GM23338 (cell line): ENCODE results near the gene PRPF6. TPM values are rescaled to one million over a fixed set of nuclear protein-coding genes. Genes with fewer than 3 reads are reported as not detected.

Experiments used
- ATAC-seq: fragments of 200-7000 bp; cut with Tn5 transposase; 3 replicates; pipeline ENCODE4 v1.9.1; 2020
- DNase-seq: peaks from one replicate; pipeline ENCODE4 v3.0.0-alpha.2; 2015; ENCODE audit warnings: low spot score
- H2AFZ ChIP-seq: fragments of 200-600 bp; sonication (generic); 2 replicates; pipeline ENCODE4 v1.8.0; 2016; ENCODE audit warnings: antibody characterized with exemption, mild to moderate bottlenecking, moderate library complexity
- H3F3A ChIP-seq: fragments of 200-600 bp; sonication (generic); replicated peaks from 2 replicates; pipeline ENCODE4 v1.8.0; 2017; ENCODE audit warnings: antibody characterized with exemption, mixed run types, low read depth
- H3K27ac ChIP-seq: fragments of 200-600 bp; sonication (generic); 2 replicates; pipeline ENCODE4 v1.6.1; 2016; ENCODE audit warnings: low read depth
- H3K27me3 ChIP-seq: fragments of 200-600 bp; sonication (generic); 2 replicates; pipeline ENCODE4 v1.8.0; 2016; ENCODE audit warnings: mild to moderate bottlenecking, mixed run types, moderate library complexity; ENCODE audit not compliant: insufficient read depth
- H3K36me3 ChIP-seq: fragments of 200-600 bp; sonication (generic); 2 replicates; pipeline ENCODE4 v1.8.0; 2016; ENCODE audit warnings: mild to moderate bottlenecking; ENCODE audit not compliant: insufficient read depth
- H3K4me1 ChIP-seq: fragments of 200-600 bp; sonication (generic); 2 replicates; pipeline ENCODE4 v1.8.0; 2016; ENCODE audit warnings: mild to moderate bottlenecking, moderate library complexity; ENCODE audit not compliant: insufficient read depth
- H3K4me2 ChIP-seq: fragments of 200-600 bp; sonication (generic); 2 replicates; pipeline ENCODE4 v1.7.1; 2017; ENCODE audit warnings: mixed run types
- H3K4me3 ChIP-seq: fragments of 200-600 bp; sonication (generic); 2 replicates; pipeline ENCODE4 v1.6.1; 2016; ENCODE audit warnings: mixed run types
- H3K79me2 ChIP-seq: fragments of 200-600 bp; sonication (generic); replicated peaks from 2 replicates; pipeline ENCODE4 v1.8.0; 2017; ENCODE audit warnings: mild to moderate bottlenecking; ENCODE audit not compliant: insufficient read depth
- H3K9me2 ChIP-seq: fragments of 200-600 bp; sonication (generic); 2 replicates; pipeline ENCODE4 v1.8.0; 2017; ENCODE audit not compliant: insufficient read depth
- H4K20me1 ChIP-seq: fragments of 200-600 bp; sonication (generic); replicated peaks from 2 replicates; pipeline ENCODE4 v1.8.0; 2017; ENCODE audit warnings: mild to moderate bottlenecking; ENCODE audit not compliant: insufficient read depth
- H3K27ac Mint-ChIP-seq: 2 replicates; pipeline ENCODE4 v1.8.0; 2020; ENCODE audit warnings: inconsistent platforms, mild to moderate bottlenecking, moderate library complexity, mixed read lengths
- H3K27me3 Mint-ChIP-seq: 3 replicates; pipeline ENCODE4 v1.8.0; 2022; ENCODE audit warnings: low read depth, mild to moderate bottlenecking, moderate library complexity, mixed read lengths, inconsistent platforms; ENCODE audit not compliant: insufficient read depth, poor library complexity
- H3K36me3 Mint-ChIP-seq: 3 replicates; pipeline ENCODE4 v1.8.0; 2021; ENCODE audit warnings: low read depth, mild to moderate bottlenecking, inconsistent platforms, moderate library complexity, mixed read lengths
- H3K4me1 Mint-ChIP-seq: 3 replicates; pipeline ENCODE4 v1.8.0; 2020; ENCODE audit warnings: mild to moderate bottlenecking, inconsistent platforms, mixed read lengths
- H3K4me3 Mint-ChIP-seq: 3 replicates; pipeline ENCODE4 v1.8.0; 2021; ENCODE audit warnings: moderate library complexity, mild to moderate bottlenecking, inconsistent platforms, mixed read lengths
- H3K9me3 Mint-ChIP-seq: 3 replicates; pipeline ENCODE4 v1.8.0; 2020; ENCODE audit warnings: moderate library complexity, mild to moderate bottlenecking, inconsistent platforms, mixed read lengths
- CREB1 ChIP-seq: fragments of 250-450 bp; sonication (Bioruptor Pico); IDR thresholded peaks from 2 replicates; pipeline ENCODE4 v1.5.0; 2020; ENCODE audit warnings: low read depth, mild to moderate bottlenecking, moderate library complexity
- EZH2 ChIP-seq: fragments of 200-600 bp; sonication (generic); IDR thresholded peaks from one replicate; pipeline ENCODE4 v1.8.0; 2017; ENCODE audit warnings: antibody characterized with exemption, mild to moderate bottlenecking, low read depth; ENCODE audit not compliant: unreplicated experiment
- EZH2phosphoT487 ChIP-seq: fragments of 200-600 bp; sonication (generic); IDR thresholded peaks from one replicate; pipeline ENCODE4 v1.8.1; 2018; ENCODE audit warnings: antibody characterized with exemption; ENCODE audit not compliant: unreplicated experiment
- JUNB ChIP-seq: IDR thresholded peaks from one replicate; pipeline ENCODE4 v1.6.1; 2016; ENCODE audit warnings: antibody characterized with exemption; ENCODE audit not compliant: unreplicated experiment
- NANOG ChIP-seq: IDR thresholded peaks from 2 replicates; pipeline ENCODE4 v1.6.1; 2016; ENCODE audit warnings: antibody characterized with exemption, borderline replicate concordance
- POLR2AphosphoS5 ChIP-seq: IDR thresholded peaks from 2 replicates; pipeline ENCODE4 v1.6.1; 2016; ENCODE audit warnings: antibody characterized with exemption, low read depth
- STAT1 ChIP-seq: IDR thresholded peaks from one replicate; pipeline ENCODE4 v1.6.1; 2016; ENCODE audit warnings: antibody characterized with exemption; ENCODE audit not compliant: unreplicated experiment
- ZNF114 ChIP-seq: fragments of 250-450 bp; sonication (Bioruptor Pico); IDR thresholded peaks from 2 replicates; pipeline ENCODE4 v1.5.0; 2020; ENCODE audit warnings: mild to moderate bottlenecking, moderate library complexity
- ZNF331 ChIP-seq: fragments of 250-450 bp; sonication (Bioruptor Pico); IDR thresholded peaks from 2 replicates; pipeline ENCODE4 v1.5.0; 2020; ENCODE audit warnings: low read depth, mild to moderate bottlenecking, moderate library complexity
- polyA plus RNA-seq: library from polyadenylated mRNA; unstranded; fragments of >200 nt; fragmentation: Nextera tagmentation; extraction: Ambion mirVana; gene quantifications from 2 replicates; pipeline ENCODE4 v1.2.1, GENCODE V29; 2016
- total RNA-seq: library from RNA; depleted of rRNA; stranded (reverse); fragments of >200 nt; shearing (Covaris generic); gene quantifications from 2 replicates; pipeline ENCODE4 v1.2.3, GENCODE V29; 2014
- TF ChIP-seq, protein P1 (sequence below): IDR thresholded peaks from 2 replicates; pipeline ENCODE4 v1.6.1; 2016; ENCODE audit warnings: antibody characterized with exemption
- TF ChIP-seq, protein P2 (sequence below): IDR thresholded peaks from one replicate; pipeline ENCODE4 v1.6.1; 2018; ENCODE audit warnings: antibody characterized with exemption; ENCODE audit not compliant: unreplicated experiment
- TF ChIP-seq, protein P3 (sequence below), 2 experiments: fragments of 200-600 bp in 1 of 2; sonication (generic) in 1 of 2; conservative IDR thresholded peaks; 2 replicates each; pipeline versions ENCODE4 v1.5.1 to v1.6.1; 2016 to 2017; ENCODE audit warnings: antibody characterized with exemption in 2 of 2, low read depth in 2 of 2, mild to moderate bottlenecking in 2 of 2, moderate library complexity in 1 of 2
- TF ChIP-seq, protein P4 (sequence below): fragments of 250-450 bp; sonication (Bioruptor Pico); IDR thresholded peaks from 2 replicates; pipeline ENCODE4 v1.5.0; 2020; ENCODE audit warnings: mild to moderate bottlenecking, moderate library complexity

PRPF6 gene
- total and polyA plus RNA-seq, 2 experiments from 2014 or later = 53.8 to 79.9 TPM

DNA sequence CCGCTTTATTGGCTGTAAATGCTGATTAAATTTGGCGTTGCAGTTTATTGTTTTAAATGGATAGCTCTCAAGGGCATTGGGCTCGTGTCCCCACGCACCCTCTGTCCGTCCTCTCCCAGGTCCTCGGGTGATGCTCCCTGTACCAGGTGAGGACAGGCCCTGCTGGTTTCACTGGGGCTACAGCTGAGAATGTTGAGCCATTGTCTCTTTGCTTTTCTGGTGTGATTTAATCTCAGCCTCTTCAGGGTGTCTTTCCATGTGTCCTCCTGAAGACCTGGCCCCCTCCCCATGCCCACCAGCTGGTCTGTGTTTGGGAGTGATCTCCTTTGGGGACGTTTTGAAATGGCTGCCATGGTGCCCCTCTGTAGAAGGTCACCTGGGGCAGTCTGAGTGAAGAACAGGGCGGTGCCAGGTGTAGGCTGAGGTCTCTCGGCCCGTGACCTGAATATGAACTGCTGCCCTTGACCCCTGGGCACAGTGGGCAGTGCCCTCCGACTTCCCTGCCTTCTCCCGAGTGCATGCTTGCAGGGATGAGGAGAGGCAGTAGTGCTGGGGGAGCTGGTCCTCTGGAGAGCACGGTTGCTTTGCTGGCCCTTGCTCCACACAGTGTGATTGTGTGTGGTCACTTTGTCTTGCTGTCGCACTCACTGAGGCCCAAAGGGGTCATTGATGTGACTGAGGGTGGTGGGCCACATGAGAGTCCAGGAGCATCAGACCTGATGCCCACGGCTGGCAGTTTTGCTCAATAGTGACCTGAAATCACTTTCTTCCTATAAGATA is 42.6 kb downstream of the PRPF6 start:
- TF ChIP-seq, protein P1, sequence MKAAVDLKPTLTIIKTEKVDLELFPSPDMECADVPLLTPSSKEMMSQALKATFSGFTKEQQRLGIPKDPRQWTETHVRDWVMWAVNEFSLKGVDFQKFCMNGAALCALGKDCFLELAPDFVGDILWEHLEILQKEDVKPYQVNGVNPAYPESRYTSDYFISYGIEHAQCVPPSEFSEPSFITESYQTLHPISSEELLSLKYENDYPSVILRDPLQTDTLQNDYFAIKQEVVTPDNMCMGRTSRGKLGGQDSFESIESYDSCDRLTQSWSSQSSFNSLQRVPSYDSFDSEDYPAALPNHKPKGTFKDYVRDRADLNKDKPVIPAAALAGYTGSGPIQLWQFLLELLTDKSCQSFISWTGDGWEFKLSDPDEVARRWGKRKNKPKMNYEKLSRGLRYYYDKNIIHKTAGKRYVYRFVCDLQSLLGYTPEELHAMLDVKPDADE = no peak
- TF ChIP-seq STAT1 (no peak), JUNB (no peak), ZNF331 (CRISPR knock-in tag) (no peak), POLR2AphosphoS5 (no peak), EZH2phosphoT487 (no peak), NANOG (no peak), EZH2 (no peak), CREB1 (no peak), ZNF114 (CRISPR knock-in tag) (no peak)
- TF ChIP-seq, protein P2, sequence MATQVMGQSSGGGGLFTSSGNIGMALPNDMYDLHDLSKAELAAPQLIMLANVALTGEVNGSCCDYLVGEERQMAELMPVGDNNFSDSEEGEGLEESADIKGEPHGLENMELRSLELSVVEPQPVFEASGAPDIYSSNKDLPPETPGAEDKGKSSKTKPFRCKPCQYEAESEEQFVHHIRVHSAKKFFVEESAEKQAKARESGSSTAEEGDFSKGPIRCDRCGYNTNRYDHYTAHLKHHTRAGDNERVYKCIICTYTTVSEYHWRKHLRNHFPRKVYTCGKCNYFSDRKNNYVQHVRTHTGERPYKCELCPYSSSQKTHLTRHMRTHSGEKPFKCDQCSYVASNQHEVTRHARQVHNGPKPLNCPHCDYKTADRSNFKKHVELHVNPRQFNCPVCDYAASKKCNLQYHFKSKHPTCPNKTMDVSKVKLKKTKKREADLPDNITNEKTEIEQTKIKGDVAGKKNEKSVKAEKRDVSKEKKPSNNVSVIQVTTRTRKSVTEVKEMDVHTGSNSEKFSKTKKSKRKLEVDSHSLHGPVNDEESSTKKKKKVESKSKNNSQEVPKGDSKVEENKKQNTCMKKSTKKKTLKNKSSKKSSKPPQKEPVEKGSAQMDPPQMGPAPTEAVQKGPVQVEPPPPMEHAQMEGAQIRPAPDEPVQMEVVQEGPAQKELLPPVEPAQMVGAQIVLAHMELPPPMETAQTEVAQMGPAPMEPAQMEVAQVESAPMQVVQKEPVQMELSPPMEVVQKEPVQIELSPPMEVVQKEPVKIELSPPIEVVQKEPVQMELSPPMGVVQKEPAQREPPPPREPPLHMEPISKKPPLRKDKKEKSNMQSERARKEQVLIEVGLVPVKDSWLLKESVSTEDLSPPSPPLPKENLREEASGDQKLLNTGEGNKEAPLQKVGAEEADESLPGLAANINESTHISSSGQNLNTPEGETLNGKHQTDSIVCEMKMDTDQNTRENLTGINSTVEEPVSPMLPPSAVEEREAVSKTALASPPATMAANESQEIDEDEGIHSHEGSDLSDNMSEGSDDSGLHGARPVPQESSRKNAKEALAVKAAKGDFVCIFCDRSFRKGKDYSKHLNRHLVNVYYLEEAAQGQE = no peak
- TF ChIP-seq, protein P3, sequence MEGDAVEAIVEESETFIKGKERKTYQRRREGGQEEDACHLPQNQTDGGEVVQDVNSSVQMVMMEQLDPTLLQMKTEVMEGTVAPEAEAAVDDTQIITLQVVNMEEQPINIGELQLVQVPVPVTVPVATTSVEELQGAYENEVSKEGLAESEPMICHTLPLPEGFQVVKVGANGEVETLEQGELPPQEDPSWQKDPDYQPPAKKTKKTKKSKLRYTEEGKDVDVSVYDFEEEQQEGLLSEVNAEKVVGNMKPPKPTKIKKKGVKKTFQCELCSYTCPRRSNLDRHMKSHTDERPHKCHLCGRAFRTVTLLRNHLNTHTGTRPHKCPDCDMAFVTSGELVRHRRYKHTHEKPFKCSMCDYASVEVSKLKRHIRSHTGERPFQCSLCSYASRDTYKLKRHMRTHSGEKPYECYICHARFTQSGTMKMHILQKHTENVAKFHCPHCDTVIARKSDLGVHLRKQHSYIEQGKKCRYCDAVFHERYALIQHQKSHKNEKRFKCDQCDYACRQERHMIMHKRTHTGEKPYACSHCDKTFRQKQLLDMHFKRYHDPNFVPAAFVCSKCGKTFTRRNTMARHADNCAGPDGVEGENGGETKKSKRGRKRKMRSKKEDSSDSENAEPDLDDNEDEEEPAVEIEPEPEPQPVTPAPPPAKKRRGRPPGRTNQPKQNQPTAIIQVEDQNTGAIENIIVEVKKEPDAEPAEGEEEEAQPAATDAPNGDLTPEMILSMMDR (conservative IDR thresholded peaks at IDR 0.05; ENCODE audit: low read depth in 2 of 2) = no peak
- TF ChIP-seq, protein P4, sequence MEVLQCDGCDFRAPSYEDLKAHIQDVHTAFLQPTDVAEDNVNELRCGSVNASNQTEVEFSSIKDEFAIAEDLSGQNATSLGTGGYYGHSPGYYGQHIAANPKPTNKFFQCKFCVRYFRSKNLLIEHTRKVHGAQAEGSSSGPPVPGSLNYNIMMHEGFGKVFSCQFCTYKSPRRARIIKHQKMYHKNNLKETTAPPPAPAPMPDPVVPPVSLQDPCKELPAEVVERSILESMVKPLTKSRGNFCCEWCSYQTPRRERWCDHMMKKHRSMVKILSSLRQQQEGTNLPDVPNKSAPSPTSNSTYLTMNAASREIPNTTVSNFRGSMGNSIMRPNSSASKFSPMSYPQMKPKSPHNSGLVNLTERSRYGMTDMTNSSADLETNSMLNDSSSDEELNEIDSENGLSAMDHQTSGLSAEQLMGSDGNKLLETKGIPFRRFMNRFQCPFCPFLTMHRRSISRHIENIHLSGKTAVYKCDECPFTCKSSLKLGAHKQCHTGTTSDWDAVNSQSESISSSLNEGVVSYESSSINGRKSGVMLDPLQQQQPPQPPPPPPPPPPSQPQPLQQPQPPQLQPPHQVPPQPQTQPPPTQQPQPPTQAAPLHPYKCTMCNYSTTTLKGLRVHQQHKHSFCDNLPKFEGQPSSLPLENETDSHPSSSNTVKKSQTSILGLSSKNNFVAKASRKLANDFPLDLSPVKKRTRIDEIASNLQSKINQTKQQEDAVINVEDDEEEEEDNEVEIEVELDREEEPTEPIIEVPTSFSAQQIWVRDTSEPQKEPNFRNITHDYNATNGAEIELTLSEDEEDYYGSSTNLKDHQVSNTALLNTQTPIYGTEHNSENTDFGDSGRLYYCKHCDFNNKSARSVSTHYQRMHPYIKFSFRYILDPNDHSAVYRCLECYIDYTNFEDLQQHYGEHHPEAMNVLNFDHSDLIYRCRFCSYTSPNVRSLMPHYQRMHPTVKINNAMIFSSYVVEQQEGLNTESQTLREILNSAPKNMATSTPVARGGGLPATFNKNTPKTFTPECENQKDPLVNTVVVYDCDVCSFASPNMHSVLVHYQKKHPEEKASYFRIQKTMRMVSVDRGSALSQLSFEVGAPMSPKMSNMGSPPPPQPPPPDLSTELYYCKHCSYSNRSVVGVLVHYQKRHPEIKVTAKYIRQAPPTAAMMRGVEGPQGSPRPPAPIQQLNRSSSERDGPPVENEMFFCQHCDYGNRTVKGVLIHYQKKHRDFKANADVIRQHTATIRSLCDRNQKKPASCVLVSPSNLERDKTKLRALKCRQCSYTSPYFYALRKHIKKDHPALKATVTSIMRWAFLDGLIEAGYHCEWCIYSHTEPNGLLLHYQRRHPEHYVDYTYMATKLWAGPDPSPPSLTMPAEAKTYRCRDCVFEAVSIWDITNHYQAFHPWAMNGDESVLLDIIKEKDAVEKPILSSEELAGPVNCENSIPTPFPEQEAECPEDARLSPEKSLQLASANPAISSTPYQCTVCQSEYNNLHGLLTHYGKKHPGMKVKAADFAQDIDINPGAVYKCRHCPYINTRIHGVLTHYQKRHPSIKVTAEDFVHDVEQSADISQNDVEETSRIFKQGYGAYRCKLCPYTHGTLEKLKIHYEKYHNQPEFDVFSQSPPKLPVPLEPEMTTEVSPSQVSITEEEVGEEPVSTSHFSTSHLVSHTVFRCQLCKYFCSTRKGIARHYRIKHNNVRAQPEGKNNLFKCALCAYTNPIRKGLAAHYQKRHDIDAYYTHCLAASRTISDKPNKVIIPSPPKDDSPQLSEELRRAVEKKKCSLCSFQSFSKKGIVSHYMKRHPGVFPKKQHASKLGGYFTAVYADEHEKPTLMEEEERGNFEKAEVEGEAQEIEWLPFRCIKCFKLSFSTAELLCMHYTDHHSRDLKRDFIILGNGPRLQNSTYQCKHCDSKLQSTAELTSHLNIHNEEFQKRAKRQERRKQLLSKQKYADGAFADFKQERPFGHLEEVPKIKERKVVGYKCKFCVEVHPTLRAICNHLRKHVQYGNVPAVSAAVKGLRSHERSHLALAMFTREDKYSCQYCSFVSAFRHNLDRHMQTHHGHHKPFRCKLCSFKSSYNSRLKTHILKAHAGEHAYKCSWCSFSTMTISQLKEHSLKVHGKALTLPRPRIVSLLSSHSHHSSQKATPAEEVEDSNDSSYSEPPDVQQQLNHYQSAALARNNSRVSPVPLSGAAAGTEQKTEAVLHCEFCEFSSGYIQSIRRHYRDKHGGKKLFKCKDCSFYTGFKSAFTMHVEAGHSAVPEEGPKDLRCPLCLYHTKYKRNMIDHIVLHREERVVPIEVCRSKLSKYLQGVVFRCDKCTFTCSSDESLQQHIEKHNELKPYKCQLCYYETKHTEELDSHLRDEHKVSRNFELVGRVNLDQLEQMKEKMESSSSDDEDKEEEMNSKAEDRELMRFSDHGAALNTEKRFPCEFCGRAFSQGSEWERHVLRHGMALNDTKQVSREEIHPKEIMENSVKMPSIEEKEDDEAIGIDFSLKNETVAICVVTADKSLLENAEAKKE (CRISPR knock-in tag) = no peak
- Histone ChIP-seq H4K20me1 (no peaks in the 10 kb centered on the region), H3K4me2 (no peak overlapping the region), H3F3A (0 out of 2 replicates have a peak, but pooled peaks cover 6% of the 10 kb centered on the region), H2AFZ (no peak overlapping the region), H3K4me1 (no peaks in the 10 kb centered on the region), H3K36me3 (0 out of 2 replicates have a peak, but pooled peaks cover 5% of the 10 kb centered on the region), H3K9me2 (no peaks in the 10 kb centered on the region), H3K27me3 (no peaks in the 10 kb centered on the region), H3K4me3 (no peak overlapping the region), H3K79me2 (no peaks in the 10 kb centered on the region), H3K27ac (no peak overlapping the region)
- H3K4me1 Mint-ChIP-seq = no peaks in the 10 kb centered on the region; the same call in 2 of the 3 replicates
- no peak overlapping the region; the same call in 2 of the 3 replicates for H3K4me3 Mint-ChIP-seq
- H3K27ac Mint-ChIP-seq = no peak overlapping the region
- H3K27me3 Mint-ChIP-seq = peaks cover 11% of the 10 kb centered on the region
- H3K9me3 Mint-ChIP-seq = no peaks in the 10 kb centered on the region
- DNase-seq (no peak), ATAC-seq (no peak)
- peaks cover 77% of the 10 kb centered on the region for H3K36me3 Mint-ChIP-seq
